Activated CD4-positive, alpha-beta memory T cell treated with anti-CD3 and anti-CD28 coated beads, Interleukin-2, amount 10 ng/mL, durations not matched to agents 7 days and 5 days (primary cell): ENCODE data around the gene CHD9. TPM values are rescaled to one million over a fixed set of nuclear protein-coding genes. Genes with fewer than 3 reads are reported as not detected.
"Not testable (repeated sequence)": the region's sequence is repeated elsewhere in the genome, so short reads cannot be mapped to it uniquely, and the experiment has no call there.

Source experiments
- CTCF ChIA-PET: fragments of 350-600 bp; sonication (Branson Sonifier 250); formaldehyde crosslinking; loops from one replicate; lab custom pipeline; 2021; ENCODE audit warnings: antibody characterized with exemption, inconsistent platforms; lab: Charles Lee
- POLR2A ChIA-PET: fragments of 350-600 bp; sonication (Branson Sonifier 250); formaldehyde crosslinking; loops from one replicate; lab custom pipeline; 2021; ENCODE audit warnings: antibody characterized with exemption; lab: Charles Lee
- DNase-seq: peaks from one replicate; pipeline ENCODE4 v3.0.0-alpha.2; 2020
- H3K27ac Mint-ChIP-seq: one replicate; pipeline ENCODE4 v1.8.0; 2021; ENCODE audit warnings: mild to moderate bottlenecking, mixed read lengths
- H3K27me3 Mint-ChIP-seq: one replicate; pipeline ENCODE4 v1.8.0; 2021; ENCODE audit warnings: mixed read lengths
- H3K36me3 Mint-ChIP-seq: one replicate; pipeline ENCODE4 v1.8.0; 2021; ENCODE audit warnings: low read depth, mixed read lengths
- H3K4me1 Mint-ChIP-seq: one replicate; pipeline ENCODE4 v1.8.0; 2021; ENCODE audit warnings: mixed read lengths
- H3K4me3 Mint-ChIP-seq: one replicate; pipeline ENCODE4 v1.8.0; 2021; ENCODE audit warnings: mild to moderate bottlenecking, mixed read lengths
- H3K9me3 Mint-ChIP-seq: one replicate; pipeline ENCODE4 v1.8.0; 2021; ENCODE audit warnings: mixed read lengths
- total RNA-seq, 2 experiments: library from RNA; stranded (reverse); gene quantifications; one replicate each; pipeline ENCODE4 v1.2.3, GENCODE V29; 2021

Gene CHD9
- total RNA-seq, 2 experiments from 2014 or later = 21.6 to 23.8 TPM

DNA sequence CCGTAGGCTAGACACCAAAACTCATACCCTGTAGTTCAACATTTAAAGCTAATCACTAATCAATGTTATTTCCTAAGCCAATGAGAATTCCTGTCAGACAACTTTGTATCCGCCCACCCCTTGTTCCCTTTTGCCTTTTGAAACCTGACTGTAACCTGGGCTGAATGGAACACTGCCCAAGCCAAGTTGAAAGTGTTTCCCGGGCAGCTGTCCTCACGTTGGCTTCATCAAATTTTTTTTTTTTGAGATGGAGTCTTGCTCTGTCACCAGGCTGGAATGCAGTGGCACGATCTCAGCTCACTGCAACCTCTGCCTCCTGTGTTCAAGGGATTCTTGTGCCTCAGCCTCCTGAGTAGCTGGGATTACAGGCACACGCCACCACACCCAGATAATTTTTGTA is 18.1 kb upstream of the CHD9 start:
- H3K9me3 Mint-ChIP-seq, H3K36me3 Mint-ChIP-seq, H3K4me1 Mint-ChIP-seq, H3K4me3 Mint-ChIP-seq, H3K27ac Mint-ChIP-seq, DNase-seq, POLR2A ChIA-PET, H3K27me3 Mint-ChIP-seq: not testable (repeated sequence)
- CTCF ChIA-PET = interaction anchor here (1.3 kb wide), 1 partner anchor 18 kb away, joined by 3 read pairs; the partner anchor contains the start of gene CHD9

DNA sequence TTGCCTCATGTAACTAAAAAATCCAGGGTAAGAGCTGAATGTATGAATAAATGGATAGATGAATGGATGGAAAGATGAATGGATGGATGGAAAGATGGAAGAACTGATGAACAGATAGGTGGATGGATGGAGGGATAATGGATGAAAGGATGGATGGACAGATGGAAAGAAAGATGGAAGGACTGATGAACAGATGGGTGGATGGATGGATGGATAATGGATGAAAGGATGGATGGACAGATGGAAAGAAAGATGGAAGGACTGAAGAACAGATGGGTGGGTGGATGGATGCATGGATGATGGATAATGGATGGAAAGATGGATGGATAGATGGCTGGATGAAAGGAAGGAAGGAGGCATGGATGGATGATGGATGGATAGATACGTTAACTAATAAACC is 14.0 kb upstream of the CHD9 start:
- Mint-ChIP-seq H3K9me3 (no peaks in the 10 kb centered on the region), H3K27ac (no peak overlapping the region), H3K27me3 (peaks cover 7% of the 10 kb centered on the region), H3K4me1 (no peaks in the 10 kb centered on the region), H3K4me3 (no peak overlapping the region), H3K36me3 (no peaks in the 10 kb centered on the region)
- ChIA-PET POLR2A (no interaction called here), CTCF (no interaction called here)
- no peak for DNase-seq

GRCh38 chr16:53041320-53042051 is 13.3 kb upstream of the CHD9 start:
- Mint-ChIP-seq H3K27me3 (peaks cover 7% of the 10 kb centered on the region), H3K9me3 (no peaks in the 10 kb centered on the region), H3K4me1 (no peaks in the 10 kb centered on the region), H3K4me3 (no peak overlapping the region), H3K27ac (no peak overlapping the region), H3K36me3 (no peaks in the 10 kb centered on the region)
- POLR2A ChIA-PET = no interaction called here
- CTCF ChIA-PET = no interaction called here
- no peak for DNase-seq

DNA sequence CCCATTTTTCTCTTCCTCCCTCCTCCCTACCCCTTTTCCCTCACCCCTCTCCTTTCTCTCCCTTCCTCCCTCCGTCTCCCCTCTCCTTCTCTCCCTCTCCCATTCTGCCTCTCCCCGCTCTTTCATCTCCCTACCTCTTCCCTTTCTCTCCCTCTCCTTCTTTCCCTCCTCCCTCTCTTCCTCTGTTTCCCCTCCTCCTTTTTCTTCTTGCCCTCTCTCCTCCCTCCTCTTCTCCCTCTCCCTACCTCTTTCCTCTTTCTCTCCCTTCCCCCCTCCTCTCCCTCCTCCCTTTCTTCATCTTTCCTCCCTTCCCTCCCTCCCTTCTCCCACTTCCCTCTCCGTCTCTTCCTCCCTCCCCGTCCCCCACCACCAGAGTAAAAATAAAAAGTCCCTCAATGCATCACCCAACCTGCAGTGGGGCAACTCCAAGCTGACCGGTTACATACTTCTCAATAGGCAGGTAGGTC is 12.5 kb upstream of the CHD9 start:
- Mint-ChIP-seq H3K36me3 (no peaks in the 10 kb centered on the region), H3K4me3 (no peak overlapping the region), H3K27me3 (peaks cover 7% of the 10 kb centered on the region), H3K27ac (no peak overlapping the region), H3K4me1 (no peaks in the 10 kb centered on the region), H3K9me3 (no peaks in the 10 kb centered on the region)
- ChIA-PET POLR2A (no interaction called here), CTCF (no interaction called here)
- no peak for DNase-seq

- ChIA-PET POLR2A (no interaction called here), CTCF (no interaction called here)
- no peak overlapping the region for H3K4me3 Mint-ChIP-seq
- no peaks in the 10 kb centered on the region for H3K36me3 Mint-ChIP-seq
- H3K27me3 Mint-ChIP-seq = peaks cover 7% of the 10 kb centered on the region
- no peak overlapping the region for H3K27ac Mint-ChIP-seq
- no peaks in the 10 kb centered on the region for H3K9me3 Mint-ChIP-seq
- DNase-seq = no peak
- H3K4me1 Mint-ChIP-seq = no peaks in the 10 kb centered on the region
Observed at GRCh38 chr16:53043428-53043831, 11.4 kb upstream of the CHD9 start.

GRCh38 chr16:53043986-53044601 is 10.7 kb upstream of the CHD9 start:
- ChIA-PET POLR2A (no interaction called here), CTCF (no interaction called here)
- H3K9me3 Mint-ChIP-seq = no peaks in the 10 kb centered on the region
- no peak overlapping the region for H3K27ac Mint-ChIP-seq
- no peak overlapping the region for H3K4me3 Mint-ChIP-seq
- H3K36me3 Mint-ChIP-seq = no peaks in the 10 kb centered on the region
- peaks cover 7% of the 10 kb centered on the region for H3K27me3 Mint-ChIP-seq
- no peaks in the 10 kb centered on the region for H3K4me1 Mint-ChIP-seq
- DNase-seq = no peak

- Mint-ChIP-seq H3K4me1 (no peaks in the 10 kb centered on the region), H3K27me3 (peaks cover 5% of the 10 kb centered on the region), H3K9me3 (no peaks in the 10 kb centered on the region), H3K4me3 (no peak overlapping the region), H3K36me3 (no peaks in the 10 kb centered on the region), H3K27ac (no peak overlapping the region)
- CTCF ChIA-PET = no interaction called here
- POLR2A ChIA-PET = no interaction called here
- no peak for DNase-seq
Observed at GRCh38 chr16:53045341-53046220, 9.2 kb upstream of the CHD9 start.

DNA sequence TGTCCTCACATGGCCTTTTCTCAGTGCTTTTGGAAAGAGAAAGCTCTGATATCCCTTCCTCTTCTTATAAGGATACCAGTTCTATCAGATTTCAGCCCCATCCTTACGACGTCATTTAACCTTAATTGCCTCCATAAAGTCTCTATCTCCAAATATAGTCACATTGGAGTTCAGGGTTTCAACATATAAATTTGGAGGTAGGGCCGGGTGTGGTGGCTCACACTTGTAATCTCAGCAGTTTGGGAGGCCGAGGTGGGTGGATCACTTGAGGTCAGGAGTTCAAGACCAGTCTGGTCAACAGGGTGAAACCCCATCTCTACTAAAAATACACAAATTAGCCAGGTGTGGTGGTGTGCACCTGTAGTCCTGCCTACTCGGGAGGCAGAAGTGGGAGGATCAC is 7.3 kb upstream of the CHD9 start:
- H3K27ac Mint-ChIP-seq, H3K4me1 Mint-ChIP-seq, H3K4me3 Mint-ChIP-seq, POLR2A ChIA-PET, H3K9me3 Mint-ChIP-seq, DNase-seq, H3K36me3 Mint-ChIP-seq, H3K27me3 Mint-ChIP-seq, CTCF ChIA-PET: not testable (repeated sequence)

GRCh38 chr16:53048139-53048915 is 6.5 kb upstream of the CHD9 start:
- DNase-seq = no peak
- CTCF ChIA-PET = no interaction called here

GRCh38 chr16:53051255-53051654 is 3.5 kb upstream of the CHD9 start:
- POLR2A ChIA-PET, H3K27me3 Mint-ChIP-seq, H3K27ac Mint-ChIP-seq, H3K4me3 Mint-ChIP-seq, H3K36me3 Mint-ChIP-seq, H3K9me3 Mint-ChIP-seq, DNase-seq: not testable (repeated sequence)
- CTCF ChIA-PET = interaction anchor here (0.6 kb wide), 1 partner anchor 849 kb away, joined by 4 read pairs; no protein-coding TSS in a partner anchor
- peaks cover 30% of the 10 kb centered on the region for H3K4me1 Mint-ChIP-seq

More at GRCh38 chr16:53048139-53048915, 6.5 kb upstream of the CHD9 start:
- POLR2A ChIA-PET = no interaction called here
- Mint-ChIP-seq H3K27me3 (peaks cover under 1% of the 10 kb centered on the region), H3K4me3 (no peak overlapping the region), H3K36me3 (no peaks in the 10 kb centered on the region), H3K4me1 (peaks cover 11% of the 10 kb centered on the region), H3K9me3 (no peaks in the 10 kb centered on the region), H3K27ac (no peak overlapping the region)

DNA sequence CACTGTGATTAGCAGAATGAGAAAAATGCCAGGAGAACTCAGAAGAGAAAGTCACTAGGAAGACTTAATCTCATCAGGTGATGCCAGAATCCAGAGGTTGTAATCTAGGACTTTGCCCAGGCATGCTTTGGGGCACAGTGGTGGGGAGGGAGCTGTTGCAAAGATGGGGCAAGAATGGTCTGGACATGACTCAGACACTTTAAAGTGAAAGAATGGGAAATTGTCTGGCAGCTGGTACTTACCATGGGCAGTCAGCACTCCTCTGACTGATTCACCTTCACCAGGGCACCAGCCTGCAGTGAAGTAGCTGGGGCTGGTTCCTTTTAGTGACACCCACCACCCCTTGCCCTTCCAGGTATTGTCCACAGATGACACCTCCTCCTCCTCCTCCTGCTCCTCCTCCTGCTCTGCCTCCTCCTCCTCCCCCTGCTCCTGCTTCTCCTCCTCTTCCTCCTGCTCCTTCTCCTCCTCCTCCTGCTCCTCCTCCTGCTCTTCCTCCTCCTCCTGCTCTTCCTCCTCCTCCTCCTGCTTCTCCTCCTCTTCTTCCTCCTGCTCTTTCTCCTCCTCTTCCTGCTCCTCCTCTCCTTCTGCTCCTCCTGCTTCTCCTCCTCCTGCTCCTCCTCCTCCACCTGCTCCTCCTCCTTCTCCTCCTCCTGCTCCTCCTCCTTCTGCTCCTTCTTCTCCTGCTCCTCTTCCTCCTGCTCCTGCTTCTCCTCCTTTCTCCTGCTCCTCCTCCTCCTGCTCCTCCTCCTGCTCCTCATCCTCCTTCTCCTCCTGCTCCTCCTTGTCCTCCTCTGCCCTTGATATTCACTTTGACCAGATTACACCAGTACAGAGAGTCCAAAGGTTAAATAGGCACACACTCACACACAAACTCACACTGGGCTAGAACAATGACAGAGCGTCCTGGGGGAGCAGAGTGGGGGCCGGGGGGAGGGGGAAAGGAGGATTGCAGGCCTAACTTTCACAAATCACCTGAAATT is 2.0 kb upstream of the CHD9 start, which contains the start of gene CHD9NB:
CHD9NB (minus strand) TSS at position 379 of the 983 bp plus-strand sequence. CDS start 8,739 bp downstream, outside the sequence.
- H3K9me3 Mint-ChIP-seq = no peaks in the 10 kb centered on the region
- H3K27ac Mint-ChIP-seq = no peak within 1 kb of the TSS
- no peaks in the 10 kb centered on the region for H3K36me3 Mint-ChIP-seq
- H3K4me3 Mint-ChIP-seq = peak within 1 kb of the TSS; percentile 30
- POLR2A ChIA-PET = interaction anchor here (1.3 kb wide), 1 partner anchor 466 kb away, joined by 3 read pairs; no protein-coding TSS in a partner anchor
- CTCF ChIA-PET = interaction anchor here (0.8 to 7.6 kb wide), 3 partner anchors 47 to 107 kb away, joined by 3 to 67 read pairs (median 15); no protein-coding TSS in a partner anchor
- H3K27me3 Mint-ChIP-seq = no peaks in the 10 kb centered on the region
- peaks cover 39% of the 10 kb centered on the region for H3K4me1 Mint-ChIP-seq
- peak; percentile 26 for DNase-seq
